ENCODE measurements around the gene EXOC6B.

Gene EXOC6B

DNA sequence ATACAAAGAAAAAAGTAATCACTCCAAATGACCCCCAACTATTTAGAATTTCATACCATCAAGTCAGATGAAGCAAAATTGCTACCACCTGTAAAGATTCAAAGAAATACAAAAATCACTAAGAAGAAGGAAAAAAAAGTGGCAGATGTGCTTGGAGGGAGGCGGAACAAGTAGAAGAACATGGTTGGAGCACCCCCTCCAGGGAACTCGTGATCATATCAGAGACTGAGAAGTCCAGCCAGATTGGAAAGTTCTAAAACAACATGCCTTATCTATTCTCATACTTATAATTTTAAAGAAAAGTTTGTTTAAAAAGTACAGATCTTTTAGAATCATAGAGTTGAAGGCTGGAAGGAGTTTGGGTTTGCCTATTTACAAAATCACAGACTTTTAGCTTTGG is 564.8 kb downstream of the EXOC6B start:
- no peak for DNase-seq

DNA sequence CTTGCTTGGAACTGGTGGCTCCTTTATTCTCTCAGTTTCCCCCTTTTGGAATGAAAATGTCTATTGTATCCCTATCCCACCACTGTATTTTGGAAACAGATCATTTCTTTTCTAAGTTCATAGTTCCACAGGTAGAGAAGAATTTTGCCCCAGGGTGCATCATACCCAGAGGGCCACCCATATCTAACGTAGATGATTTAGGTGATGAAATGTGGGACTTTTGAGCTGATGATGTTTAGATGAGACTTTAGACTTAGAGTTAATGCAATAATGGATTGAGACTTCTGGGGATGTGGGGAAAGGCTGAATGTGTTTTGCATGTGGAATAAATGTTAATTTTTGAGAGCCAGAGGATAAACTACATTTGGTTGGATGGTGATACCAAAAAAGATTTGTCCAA is 570.3 kb downstream of the EXOC6B start:
- DNase-seq = no peak

DNA sequence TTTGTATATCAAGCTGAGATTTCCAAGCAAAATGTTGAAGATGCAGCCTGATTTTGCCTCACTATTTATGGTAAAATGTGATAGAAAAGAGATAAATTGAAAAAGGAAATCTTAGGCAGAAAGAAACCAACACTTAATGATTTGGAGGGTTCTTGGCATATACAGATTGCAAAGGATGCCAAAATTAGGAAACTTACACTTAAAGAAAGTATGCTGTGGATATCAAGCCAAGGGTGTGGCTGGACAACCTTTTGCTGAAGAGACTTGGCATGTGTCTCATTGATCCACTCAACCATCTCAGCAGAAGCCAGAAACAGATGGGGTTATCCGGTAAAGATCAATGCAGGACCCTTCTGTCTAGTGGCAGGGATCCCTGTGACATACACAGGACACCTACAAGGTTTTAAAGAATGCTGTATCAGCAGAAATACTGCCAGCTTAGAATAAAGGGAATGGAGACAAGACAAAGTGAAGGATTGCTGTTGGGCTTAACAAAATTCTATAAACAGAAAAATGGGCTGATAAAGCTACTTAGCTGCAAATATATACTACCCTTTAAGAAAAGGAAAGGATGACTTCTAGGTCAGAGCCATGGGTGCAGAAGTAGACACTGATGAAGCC is 570.9 kb downstream of the EXOC6B start:
- DNase-seq = no peak

DNA sequence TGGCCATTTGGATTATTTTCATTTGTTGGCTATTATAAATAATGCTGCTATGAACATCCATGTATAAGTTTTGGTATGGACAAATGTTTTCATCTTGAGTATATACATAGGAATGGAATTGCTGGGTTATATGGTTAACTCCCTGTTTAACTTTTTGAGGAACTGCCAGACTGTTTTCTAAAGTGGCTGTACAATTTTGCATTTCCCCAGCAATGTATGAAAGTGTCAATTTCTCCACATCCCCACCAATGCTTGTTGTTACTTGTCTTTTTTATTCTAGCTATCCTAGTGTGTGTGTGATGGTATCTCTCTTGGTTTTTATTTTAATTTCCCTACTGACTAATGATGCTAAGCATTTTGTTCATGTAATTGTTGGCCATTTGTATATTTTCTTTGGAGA is 587.5 kb downstream of the EXOC6B start:
- DNase-seq = no peak

DNA sequence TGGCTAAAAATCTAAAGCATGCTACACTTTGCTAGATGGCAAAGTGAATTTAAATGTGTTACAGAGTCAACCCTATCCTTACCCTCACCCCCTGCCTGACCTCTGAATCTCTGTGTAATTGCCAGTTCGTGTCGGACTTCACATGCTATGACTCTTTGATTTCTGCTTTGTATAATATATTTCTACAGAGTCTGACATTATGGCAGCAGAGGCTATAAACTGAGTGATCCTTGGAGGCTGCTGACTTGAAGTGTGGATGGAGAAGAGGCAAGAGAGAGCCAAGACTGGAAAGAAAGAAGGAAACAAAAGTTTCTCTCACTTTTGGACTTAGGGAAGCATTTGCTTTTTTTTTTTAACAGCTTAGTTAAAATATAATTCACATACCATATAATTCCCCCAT is 588.3 kb downstream of the EXOC6B start:
- no peak for DNase-seq

DNA sequence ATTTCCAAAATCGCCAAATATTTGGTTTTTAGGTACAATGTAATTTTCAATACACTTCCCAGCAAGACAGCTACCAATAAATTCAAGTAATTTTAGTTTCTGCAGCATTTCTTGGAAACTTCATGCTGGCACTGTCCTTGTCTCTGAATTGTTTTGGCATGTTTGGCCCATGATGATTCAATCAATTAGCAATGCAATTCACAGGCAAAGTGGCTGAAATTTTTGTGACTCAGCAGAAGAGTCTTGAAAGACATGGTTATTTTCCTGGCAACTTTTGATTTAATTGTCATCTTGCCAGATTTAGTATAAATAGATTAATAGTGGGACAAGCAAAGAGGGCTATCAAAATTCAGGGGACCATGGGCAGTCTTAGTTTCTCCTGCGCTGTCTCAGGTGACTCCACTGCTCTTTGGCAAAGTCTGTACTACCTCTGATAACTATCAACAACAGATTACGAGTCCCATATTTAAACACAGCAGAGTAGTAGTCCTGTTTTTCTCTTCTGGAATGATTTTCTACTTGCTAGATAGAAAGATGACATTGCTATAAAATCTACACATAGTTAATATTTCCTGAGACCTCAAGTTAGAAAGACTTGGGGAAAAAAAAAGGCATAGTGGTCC is 589.3 kb downstream of the EXOC6B start:
- no peak for DNase-seq

DNA sequence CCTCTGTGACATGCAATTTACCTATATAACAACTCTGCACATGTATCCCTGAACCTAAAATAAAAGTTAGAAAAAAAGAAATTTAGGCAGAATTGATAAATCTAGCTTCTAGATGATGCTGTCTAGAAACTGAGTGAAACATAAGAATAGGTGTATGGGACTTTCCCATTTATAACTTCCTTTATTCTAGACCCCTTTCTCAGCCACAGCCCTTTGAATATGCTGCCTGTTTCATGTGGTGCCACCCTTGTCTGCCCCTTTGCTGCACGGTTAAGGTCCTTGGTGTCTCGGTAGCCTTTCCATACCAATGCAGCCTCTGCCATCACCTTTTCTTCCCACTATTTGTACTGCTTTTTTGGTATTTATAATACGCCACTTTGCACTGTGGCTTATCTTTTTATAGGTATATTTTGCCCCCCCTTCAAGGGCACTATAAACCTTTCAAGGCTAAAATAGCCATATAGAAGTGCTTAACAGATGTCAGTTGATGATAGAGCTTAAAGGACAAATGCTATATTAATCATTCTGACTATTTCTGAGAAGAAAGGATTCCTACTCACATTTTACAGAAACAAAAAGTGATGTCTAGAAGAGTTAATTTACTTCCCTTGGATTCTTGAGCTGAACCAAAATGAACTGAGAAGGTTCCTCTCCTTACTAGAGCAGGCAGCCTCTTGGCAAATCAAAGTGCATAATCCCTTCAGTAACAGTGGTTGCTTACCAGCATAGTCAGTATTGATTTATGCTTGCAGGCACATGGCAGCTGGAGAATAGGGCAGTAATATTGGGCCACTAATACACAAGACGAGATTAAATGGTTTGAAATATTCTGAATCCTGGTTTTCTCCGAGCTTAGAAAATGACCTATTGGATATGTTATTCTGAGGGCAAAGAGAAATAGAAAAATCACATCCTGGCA is 590.1 kb downstream of the EXOC6B start:
- no peak for DNase-seq

DNA sequence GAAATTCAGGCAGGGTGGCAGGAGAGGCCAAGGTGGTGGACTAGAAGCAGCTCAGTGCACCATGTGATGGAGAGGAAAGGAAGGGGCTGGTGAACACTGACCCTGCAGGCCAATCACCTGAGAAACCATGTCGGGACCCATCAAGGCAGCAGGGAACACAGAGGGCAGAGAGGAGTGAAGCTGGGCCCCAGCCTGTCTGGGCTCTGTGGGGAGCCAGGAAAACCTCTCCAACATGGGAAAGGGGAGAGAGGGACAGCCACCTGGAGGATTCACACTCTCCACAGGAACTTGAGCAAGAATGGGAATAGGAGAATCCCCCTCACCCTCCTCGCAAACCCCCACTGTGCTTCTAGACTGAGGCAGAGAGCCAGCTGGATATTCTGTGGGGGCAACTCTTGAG is 592.6 kb downstream of the EXOC6B start:
- no peak for DNase-seq

DNA sequence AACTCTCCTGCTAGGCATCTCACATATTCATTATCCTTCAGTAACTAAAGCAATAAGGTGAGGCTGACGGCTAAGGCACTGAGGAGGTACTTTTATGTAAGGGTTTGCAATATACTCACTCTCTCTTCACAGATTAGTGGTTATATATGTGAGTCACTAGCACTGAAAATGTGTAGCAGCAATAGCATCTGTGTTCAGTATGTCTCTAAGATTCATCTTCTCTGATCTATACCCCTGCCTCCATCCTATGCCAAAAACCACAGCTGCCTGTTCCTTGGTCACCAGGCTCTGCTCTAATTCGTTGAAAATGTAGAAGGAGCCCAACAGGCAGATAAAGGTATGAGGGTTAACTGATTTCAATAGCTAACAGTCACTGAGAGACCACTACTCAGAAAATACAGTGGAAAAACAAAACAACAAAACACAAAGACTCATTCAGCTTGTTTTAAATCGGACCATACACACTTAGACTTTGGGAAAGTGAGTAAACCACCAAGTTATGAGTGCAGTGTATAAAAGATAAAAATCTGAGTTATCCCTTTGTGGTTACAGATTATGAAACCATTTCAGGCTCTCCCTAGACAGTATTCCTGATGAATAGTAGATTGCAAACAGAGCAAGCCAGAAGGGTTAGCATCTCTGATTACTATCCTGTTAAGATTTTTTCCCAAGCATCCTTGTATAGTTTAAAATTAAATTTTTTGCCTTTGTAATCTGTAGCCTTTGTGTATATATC is 602.8 kb downstream of the EXOC6B start:
- no peak for DNase-seq

DNA sequence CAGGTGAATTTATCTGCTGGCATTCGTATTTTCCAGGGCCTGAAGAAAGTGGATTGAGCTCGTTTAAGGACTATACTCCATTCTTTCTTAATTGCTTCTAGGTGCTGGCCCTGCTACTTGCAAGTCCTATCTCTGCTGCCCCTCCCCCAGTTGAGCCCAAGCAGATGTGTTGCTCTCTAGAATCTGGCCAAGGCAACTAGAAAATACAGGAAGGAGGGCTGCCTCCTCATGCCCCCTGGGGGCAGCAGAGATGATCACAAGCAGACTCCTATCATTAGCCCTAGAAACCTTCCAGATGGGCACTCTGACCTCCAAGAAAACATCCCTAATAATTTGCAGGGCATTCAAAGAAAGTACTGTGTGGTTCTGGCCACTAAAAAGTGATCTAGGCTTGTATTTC is 605.7 kb downstream of the EXOC6B start:
- DNase-seq = no peak

DNA sequence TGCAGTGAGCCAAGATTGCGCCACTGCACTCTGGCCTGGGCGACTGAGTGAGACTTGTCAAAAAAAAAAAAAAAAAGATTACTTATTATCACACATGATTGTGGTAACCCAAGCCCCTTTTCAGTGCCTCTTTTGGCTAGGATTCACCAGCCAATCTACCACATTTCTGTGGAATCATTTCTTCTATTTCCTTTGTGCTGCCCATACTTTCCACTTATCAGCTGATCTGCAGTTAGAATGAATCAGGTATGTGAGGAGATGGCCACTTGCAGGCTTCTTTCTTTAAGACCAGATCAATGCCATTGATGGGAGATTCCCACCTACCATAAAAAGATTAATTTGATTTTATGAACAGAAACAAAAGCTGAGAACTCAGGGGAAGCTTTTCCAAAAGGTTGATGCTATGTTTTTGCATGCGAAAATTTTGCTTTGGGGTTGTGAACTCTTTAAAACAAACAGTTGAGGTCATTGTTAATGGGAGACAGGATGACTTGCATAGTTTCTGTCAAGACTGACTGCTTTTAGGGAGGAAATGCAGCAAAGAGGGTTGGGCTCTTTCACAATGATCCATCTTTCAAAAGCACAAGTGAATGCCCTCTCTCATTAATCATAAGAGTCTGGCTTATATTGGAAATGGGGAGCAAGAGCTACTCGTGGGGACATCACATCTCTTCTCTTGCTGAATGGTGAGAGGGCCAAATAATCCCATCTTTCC is 611.2 kb downstream of the EXOC6B start:
- DNase-seq = no peak

DNA sequence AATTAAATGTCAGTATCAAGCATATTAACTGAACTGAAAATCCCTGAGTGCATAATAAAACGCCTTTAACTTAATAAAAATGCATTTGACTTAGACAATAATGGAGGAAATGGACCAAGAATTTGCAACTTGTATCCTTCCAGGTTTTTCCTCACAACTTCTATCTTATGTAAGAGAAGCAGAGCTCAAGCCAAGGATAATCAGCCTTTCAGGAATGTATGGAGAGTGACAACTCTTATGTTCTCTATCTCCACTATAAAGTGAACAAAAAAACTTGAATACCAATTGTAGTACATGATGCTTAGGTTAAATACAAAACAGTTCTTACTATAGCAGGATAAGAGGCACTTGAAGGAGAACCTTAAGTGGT is 613.4 kb downstream of the EXOC6B start:
- DNase-seq = no peak

DNA sequence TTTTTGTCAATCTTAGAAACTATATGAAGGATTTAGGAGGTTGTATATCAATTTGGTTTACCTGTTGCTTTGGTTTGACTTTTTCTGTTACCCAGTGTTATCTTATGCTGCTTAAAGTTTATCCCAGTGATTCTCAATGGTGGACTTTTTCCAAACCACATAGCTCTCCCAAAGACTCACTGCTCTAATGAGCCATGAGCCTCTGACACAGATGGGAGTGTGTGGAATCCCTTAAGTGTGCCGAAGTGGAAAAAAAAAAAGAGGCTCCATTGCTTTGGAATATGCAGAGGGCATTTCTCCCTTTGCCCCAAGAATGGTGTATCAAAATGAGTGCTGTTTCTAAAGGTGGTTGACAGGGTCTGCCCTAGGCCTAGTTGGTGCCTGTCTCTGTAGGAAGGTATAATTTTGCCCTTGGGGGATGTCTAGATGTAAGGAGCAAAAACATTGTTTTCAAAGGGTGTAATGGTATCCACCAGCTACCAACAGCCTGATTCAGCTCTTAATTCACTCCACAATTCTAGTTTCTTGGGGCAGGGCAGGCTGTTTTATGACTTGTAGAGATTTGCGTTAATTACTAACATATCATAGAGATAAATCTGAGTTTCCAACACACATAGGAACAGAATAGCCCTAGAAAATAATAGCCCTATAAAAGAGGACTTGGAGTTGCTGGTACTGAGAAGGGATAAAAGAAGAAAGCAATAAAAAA is 613.9 kb downstream of the EXOC6B start:
- no peak for DNase-seq

DNA sequence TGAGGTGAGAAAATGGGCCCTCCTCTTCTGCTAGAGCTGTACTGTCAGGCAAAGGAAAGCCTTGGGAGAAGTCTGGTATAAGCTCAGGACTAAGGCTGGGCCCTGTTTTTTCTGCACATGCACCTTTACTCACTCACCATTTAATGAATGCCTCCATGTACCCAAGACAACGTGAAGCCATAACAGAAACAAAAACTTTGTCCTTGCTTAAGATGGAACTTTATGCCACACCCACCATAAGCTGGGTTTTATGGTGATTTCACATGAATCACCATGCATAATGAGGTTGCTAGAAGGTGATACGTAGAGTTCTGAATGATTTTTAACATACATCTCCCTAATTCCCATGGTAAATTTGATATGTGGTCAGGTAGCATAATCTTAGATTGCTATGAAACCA is 614.5 kb downstream of the EXOC6B start:
- no peak for DNase-seq

DNA sequence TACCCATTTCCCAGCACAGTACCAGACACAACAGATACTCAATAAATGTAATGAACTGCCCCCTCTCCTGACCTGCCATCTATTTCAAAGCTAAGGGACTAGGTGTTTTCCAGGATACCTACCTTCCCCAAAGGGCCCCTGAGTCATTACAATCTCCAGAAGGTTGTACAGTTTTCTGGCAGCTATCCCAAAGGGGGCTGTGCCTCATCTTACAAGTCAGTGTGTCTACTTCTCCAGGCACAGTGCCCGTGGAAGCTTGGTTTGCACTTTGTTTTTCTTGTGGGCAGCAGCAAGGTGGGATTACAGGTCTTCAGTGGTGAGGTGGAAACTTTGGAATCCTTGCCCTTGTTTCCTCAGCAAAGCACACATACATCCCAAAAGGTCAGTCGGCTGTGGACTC is 615.4 kb downstream of the EXOC6B start:
- no peak for DNase-seq

DNA sequence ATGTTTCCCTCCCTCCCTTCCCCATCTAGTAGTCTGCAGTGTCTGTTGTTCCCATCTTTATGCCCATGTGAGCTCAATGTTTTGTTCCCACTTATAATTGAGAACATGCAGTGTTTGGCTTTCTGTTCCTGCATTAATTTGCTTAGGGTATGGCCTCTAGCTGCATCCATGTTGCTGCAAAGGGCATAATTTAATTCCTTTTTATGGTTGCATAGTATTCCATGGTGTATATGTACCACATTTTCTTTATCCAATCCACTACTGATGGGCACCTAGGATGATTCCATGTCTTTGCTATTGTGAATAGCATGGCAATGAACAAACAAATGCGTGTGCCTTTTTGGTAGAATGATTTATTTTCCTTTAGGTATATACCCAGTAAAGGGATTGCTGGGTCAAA is 617.6 kb downstream of the EXOC6B start:
- no peak for DNase-seq

DNA sequence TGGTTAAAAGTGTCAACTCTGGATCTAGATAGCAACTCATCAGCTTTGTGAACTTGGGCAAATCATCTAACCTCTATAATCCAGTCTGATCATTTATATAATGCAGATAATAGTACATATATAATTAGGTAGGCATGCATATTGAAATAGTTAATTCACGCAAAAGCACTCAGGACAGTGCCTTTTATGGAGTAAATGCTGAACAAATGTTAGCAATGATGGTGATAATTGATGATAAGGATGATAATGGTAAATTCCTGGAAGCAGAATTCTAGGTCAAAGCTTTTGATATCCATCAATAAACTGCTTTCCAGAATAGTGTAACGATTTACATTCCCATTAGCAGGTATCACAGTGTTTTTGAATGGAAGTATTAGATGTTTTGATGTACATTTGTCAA is 618.5 kb downstream of the EXOC6B start:
- no peak for DNase-seq

DNA sequence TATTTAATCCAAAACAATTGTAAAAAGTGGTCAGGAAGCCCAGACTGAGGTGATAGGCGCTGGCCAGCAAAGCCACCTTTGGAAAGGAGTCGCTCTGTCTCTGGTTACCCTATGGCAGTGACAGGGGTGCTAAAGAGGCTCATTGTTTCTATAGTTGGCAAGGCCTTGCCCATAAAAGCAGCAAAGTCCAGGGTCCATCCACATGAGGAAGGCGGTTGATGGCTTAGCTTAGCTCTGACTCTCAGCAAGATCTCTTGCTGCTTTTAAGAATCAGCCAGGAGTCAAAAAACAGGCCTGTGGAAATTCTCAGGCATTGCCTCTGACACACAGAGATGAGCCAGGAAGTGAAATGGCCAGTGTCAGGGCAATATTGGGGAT is 620.3 kb downstream of the EXOC6B start:
- DNase-seq = no peak

DNA sequence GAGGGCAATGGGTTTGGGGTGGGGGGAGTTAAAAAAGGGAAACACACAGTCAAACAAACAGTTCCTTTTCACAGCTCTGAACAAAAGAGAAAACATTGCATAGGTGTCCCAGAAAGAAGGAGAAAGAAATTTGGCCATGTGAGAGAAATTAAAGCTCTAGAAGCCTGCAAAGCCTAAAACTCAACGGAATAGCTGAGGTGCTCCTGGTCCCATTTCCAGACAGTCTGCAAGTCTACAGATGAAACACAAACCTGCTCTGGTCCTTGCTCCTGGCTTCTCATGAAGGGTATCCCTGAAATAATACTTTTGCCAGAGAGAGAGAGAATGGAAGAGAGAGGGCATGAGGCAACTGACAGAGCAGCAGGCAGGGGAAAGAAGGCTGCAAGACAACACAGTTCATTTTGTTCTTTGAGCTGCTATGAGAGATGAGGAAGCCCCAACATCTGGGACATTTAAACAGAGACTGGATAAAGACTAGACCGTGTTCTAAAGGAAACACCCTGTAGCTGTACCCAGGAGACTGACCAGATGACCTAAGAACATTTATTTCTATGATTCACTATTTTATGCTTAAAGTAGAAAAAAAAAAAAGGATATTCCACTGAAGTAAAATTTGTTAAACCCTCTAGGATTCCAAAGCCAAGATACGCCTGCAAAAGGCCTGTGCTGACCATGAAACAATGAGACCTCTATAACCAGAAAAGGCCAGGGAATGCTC is 620.9 kb downstream of the EXOC6B start:
- no peak for DNase-seq

DNA sequence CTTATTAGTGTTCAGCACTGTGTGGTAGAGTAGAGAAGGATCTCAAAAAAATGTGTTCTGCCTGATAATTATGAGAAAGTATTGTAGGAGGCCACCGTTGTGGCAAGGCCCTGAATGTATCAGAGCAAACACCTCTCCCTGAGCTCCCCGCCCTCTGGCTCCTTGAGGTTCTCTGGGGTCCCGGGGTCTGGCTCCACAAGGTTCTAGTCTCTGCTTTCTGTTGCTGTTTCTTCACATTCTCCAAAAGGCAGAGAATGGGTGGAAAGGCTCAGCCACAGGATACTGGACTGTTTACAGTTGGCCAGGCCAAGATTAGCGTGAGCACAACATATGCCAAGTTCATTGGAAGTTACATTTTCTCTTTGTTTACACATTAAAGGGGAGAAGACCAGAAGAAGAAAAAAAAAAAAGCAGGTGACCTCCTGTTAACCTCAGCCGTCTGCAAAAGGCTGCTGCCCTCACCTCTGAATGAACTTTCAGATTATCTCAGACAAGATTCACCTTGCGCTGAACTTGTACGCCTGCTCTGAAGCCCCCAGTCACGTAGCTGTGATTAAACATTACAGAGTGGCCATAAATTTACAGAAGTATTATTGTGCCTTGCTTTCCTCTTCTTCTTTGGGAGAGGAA is 621.6 kb downstream of the EXOC6B start:
- DNase-seq = no peak
